Neural progenitor cell (in vitro differentiated cells): Measurements from ENCODE around the gene RBP5. TPM values are rescaled to one million over a fixed set of nuclear protein-coding genes. Genes with fewer than 3 reads are reported as not detected.

Experiments
- DNase-seq: peaks from one replicate; pipeline ENCODE4 v3.0.0-alpha.2; 2016; ENCODE audit warnings: low spot score
- H2AFZ ChIP-seq: fragments of 200-600 bp; sonication (generic); replicated peaks from 2 replicates; pipeline ENCODE4 v1.6.1; 2016; ENCODE audit warnings: antibody characterized with exemption
- H3F3A ChIP-seq: fragments of 200-600 bp; sonication (generic); 2 replicates; pipeline ENCODE4 v1.6.1; 2016; ENCODE audit warnings: antibody characterized with exemption, low read depth
- H3K27ac ChIP-seq: fragments of 200-600 bp; sonication (generic); 2 replicates; pipeline ENCODE4 v1.5.1; 2016; ENCODE audit warnings: mild to moderate bottlenecking
- H3K27me3 ChIP-seq: fragments of 200-600 bp; sonication (generic); 2 replicates; pipeline ENCODE4 v1.6.1; 2016; ENCODE audit warnings: mild to moderate bottlenecking, moderate library complexity
- H3K36me3 ChIP-seq: fragments of 200-600 bp; sonication (generic); 2 replicates; pipeline ENCODE4 v1.5.1; 2016
- H3K4me1 ChIP-seq: fragments of 200-600 bp; sonication (generic); 2 replicates; pipeline ENCODE4 v1.6.1; 2016; ENCODE audit warnings: mixed run types
- H3K4me2 ChIP-seq: fragments of 200-600 bp; sonication (generic); 2 replicates; pipeline ENCODE4 v1.6.1; 2016
- H3K4me3 ChIP-seq: fragments of 200-600 bp; sonication (generic); 2 replicates; pipeline ENCODE4 v1.5.1; 2016
- H3K79me2 ChIP-seq: fragments of 200-600 bp; sonication (generic); 2 replicates; pipeline ENCODE4 v1.6.1; 2016; ENCODE audit warnings: low read depth
- H3K9ac ChIP-seq: fragments of 200-600 bp; sonication (generic); 2 replicates; pipeline ENCODE4 v1.6.1; 2016
- H3K9me3 ChIP-seq: fragments of 200-600 bp; sonication (generic); 2 replicates; pipeline ENCODE4 v1.5.1; 2016; ENCODE audit warnings: low read depth
- H4K20me1 ChIP-seq: fragments of 200-600 bp; sonication (generic); 2 replicates; pipeline ENCODE4 v1.6.1; 2016; ENCODE audit warnings: low read depth
- H3K27ac Mint-ChIP-seq: 3 replicates; pipeline ENCODE4 v1.8.0; 2021; ENCODE audit warnings: mixed read lengths
- H3K27me3 Mint-ChIP-seq: 2 replicates; pipeline ENCODE4 v1.8.0; 2022; ENCODE audit warnings: low read depth, mild to moderate bottlenecking, inconsistent platforms, moderate library complexity, mixed read lengths; ENCODE audit not compliant: insufficient read depth
- H3K36me3 Mint-ChIP-seq: 3 replicates; pipeline ENCODE4 v1.8.0; 2021; ENCODE audit warnings: mixed read lengths
- H3K4me1 Mint-ChIP-seq: 3 replicates; pipeline ENCODE4 v1.8.0; 2021; ENCODE audit warnings: mixed read lengths
- H3K4me3 Mint-ChIP-seq: 3 replicates; pipeline ENCODE4 v1.8.0; 2021; ENCODE audit warnings: mild to moderate bottlenecking, moderate library complexity, mixed read lengths
- H3K9me3 Mint-ChIP-seq: 3 replicates; pipeline ENCODE4 v1.8.0; 2020; ENCODE audit warnings: mixed read lengths
- EZH2 ChIP-seq: fragments of 200-600 bp; sonication (generic); IDR thresholded peaks from 2 replicates; pipeline ENCODE4 v1.6.1; 2017; ENCODE audit warnings: antibody characterized with exemption, mild to moderate bottlenecking, moderate library complexity
- EZH2phosphoT487 ChIP-seq: fragments of 200-600 bp; sonication (generic); IDR thresholded peaks from 2 replicates; pipeline ENCODE4 v1.6.1; 2017; ENCODE audit warnings: antibody characterized with exemption
- total RNA-seq: library from RNA; depleted of rRNA; stranded (reverse); fragments of >200 nt; gene quantifications from 2 replicates; pipeline ENCODE4 v1.2.3, GENCODE V29; 2015; ENCODE audit warnings: low replicate concordance
- TF ChIP-seq, protein P1 (sequence below): fragments of 200-600 bp; sonication (generic); IDR thresholded peaks from 2 replicates; pipeline ENCODE4 v1.5.1; 2017; ENCODE audit warnings: antibody characterized with exemption, mild to moderate bottlenecking

RBP5 gene
- total RNA-seq, 1 donor from 2014 or later, result not detected

DNA sequence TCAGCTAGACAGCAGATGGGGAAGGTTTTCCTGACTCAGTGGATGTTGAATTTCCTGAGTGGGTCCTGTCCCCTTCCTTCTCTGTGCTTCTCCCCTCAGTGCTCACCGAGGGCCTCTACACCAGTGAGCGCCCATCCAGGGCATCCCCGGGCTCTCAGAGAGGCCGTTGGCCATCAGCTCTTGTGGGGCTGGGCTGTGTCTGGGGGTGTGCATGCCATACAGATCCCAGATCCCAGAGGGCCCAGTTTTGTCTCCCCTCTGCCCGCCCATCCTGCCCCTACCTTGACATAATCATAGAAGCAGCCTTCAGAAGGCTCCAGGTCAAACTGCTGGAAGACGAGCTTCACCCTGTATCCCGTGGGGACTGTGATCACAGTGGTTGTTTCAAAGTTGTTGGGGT, 37.5 kb downstream of the RBP5 start:
- Mint-ChIP-seq H3K27me3 (peaks cover 4% of the 10 kb centered on the region), H3K27ac (no peak overlapping the region), H3K36me3 (no peaks in the 10 kb centered on the region), H3K4me1 (peaks cover 18% of the 10 kb centered on the region), H3K9me3 (no peaks in the 10 kb centered on the region), H3K4me3 (no peak overlapping the region)
- Histone ChIP-seq H3K9ac (no peak overlapping the region), H2AFZ (peak overlapping the region; percentile 72), H3K79me2 (no peaks in the 10 kb centered on the region), H3F3A (no peaks in the 10 kb centered on the region), H3K27me3 (no peaks in the 10 kb centered on the region), H3K4me1 (peaks cover 13% of the 10 kb centered on the region), H3K36me3 (no peaks in the 10 kb centered on the region), H3K4me3 (no peak overlapping the region), H4K20me1 (no peaks in the 10 kb centered on the region), H3K27ac (no peak overlapping the region), H3K9me3 (no peaks in the 10 kb centered on the region), H3K4me2 (no peak overlapping the region)
- no peak for DNase-seq
- TF ChIP-seq EZH2phosphoT487 (no peak), EZH2 (no peak)
- TF ChIP-seq, protein P1, sequence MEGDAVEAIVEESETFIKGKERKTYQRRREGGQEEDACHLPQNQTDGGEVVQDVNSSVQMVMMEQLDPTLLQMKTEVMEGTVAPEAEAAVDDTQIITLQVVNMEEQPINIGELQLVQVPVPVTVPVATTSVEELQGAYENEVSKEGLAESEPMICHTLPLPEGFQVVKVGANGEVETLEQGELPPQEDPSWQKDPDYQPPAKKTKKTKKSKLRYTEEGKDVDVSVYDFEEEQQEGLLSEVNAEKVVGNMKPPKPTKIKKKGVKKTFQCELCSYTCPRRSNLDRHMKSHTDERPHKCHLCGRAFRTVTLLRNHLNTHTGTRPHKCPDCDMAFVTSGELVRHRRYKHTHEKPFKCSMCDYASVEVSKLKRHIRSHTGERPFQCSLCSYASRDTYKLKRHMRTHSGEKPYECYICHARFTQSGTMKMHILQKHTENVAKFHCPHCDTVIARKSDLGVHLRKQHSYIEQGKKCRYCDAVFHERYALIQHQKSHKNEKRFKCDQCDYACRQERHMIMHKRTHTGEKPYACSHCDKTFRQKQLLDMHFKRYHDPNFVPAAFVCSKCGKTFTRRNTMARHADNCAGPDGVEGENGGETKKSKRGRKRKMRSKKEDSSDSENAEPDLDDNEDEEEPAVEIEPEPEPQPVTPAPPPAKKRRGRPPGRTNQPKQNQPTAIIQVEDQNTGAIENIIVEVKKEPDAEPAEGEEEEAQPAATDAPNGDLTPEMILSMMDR, result no peak

DNA sequence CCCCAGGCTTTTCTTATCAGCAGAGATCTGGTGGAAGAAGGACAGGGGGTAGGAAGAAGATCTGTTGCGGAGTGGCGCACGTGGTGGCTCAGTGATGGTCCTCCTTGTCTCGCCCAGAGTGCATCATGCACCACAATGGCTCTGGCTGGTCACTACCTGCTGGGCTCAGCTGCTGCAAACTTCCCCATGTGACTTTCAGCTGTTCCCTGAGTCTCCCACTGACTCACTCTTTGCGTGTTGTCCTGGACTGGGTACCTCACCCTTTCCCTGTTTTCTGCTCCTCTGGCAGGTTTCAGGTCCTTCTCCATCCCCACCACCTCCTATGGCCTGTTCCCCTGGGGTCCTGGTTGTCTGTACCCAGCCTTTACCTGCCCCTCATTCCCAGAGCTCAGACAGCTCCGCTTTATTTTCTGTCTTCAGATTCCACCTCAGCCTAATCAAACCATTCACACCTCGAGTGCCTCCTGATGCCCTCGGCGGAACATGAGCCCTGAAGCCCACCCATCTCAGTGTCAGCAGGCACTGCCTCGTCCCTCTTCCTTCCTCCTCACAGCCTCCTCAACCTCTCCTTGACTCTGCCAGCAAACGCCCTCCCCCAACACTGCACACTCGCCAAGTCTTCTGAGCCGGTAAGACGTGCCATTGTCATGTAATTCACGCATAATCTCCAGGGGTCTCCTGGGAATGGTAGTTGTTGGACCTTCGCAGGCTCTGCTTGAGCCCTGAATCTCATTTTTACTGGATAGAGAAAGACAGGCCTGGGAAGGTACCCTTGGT, 38.3 kb downstream of the RBP5 start:
- peak overlapping the region; percentile 43 for H3K4me3 Mint-ChIP-seq
- H3K9me3 Mint-ChIP-seq, result no peaks in the 10 kb centered on the region
- peaks cover 18% of the 10 kb centered on the region for H3K4me1 Mint-ChIP-seq
- no peaks in the 10 kb centered on the region for H3F3A ChIP-seq
- peak overlapping the region; percentile 72 for H2AFZ ChIP-seq
- H3K27me3 Mint-ChIP-seq, result peaks cover 4% of the 10 kb centered on the region
- no peaks in the 10 kb centered on the region for H3K9me3 ChIP-seq
- H3K27me3 ChIP-seq, result no peaks in the 10 kb centered on the region
- no peak overlapping the region for H3K4me3 ChIP-seq
- no peaks in the 10 kb centered on the region for H3K36me3 ChIP-seq
- H4K20me1 ChIP-seq, result no peaks in the 10 kb centered on the region
- H3K27ac ChIP-seq, result no peak overlapping the region
- peak overlapping the region; percentile 43 for H3K27ac Mint-ChIP-seq
- peak; percentile 33 for DNase-seq
- H3K4me2 ChIP-seq, result peak overlapping the region; percentile 52
- no peaks in the 10 kb centered on the region for H3K79me2 ChIP-seq
- H3K4me1 ChIP-seq, result peaks cover 13% of the 10 kb centered on the region
- H3K36me3 Mint-ChIP-seq, result no peaks in the 10 kb centered on the region
- no peak overlapping the region for H3K9ac ChIP-seq
- TF ChIP-seq, protein P1, result no peak
- no peak for TF ChIP-seq EZH2phosphoT487
- no peak for TF ChIP-seq EZH2

DNA sequence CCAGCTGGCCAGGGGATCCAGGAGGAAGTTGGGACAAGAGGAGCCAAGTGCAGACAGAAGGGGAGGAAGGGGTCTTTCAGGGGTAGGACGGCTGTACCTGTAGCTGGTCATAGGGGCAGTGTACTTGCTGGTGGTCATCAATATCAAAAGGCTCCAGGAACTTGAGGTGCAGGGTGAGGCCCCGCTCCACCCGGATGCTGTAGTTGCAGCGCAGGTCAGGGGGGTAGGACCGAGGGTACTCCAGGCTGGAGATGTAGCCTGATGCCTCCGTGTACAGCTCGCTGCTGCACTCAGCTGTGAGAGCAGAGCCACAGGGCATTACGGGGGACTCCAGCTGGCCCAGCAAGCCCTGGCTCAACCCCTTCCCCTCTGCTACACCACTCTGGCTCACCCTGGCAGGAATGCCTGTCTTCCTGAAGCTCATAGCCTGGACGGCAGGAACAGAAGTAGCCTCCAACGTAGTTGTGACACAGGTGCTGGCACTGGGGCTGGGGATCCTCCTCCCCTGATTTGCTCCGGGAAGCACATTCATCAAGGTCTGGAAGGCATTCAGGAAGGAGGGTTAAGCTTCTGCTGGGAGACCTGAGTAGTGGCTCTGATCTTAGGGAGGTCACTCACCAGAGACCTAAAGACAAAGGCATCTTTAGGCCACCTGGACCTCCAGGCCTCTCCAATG, 39.4 kb downstream of the RBP5 start:
- Mint-ChIP-seq H3K27me3 (peaks cover 4% of the 10 kb centered on the region), H3K4me3 (no peak overlapping the region), H3K27ac (no peak overlapping the region), H3K36me3 (no peaks in the 10 kb centered on the region), H3K4me1 (peaks cover 18% of the 10 kb centered on the region), H3K9me3 (no peaks in the 10 kb centered on the region)
- Histone ChIP-seq H3K9ac (no peak overlapping the region), H3K4me3 (no peak overlapping the region), H4K20me1 (no peaks in the 10 kb centered on the region), H3K79me2 (no peaks in the 10 kb centered on the region), H3K27ac (no peak overlapping the region), H3K9me3 (no peaks in the 10 kb centered on the region), H3K4me2 (no peak overlapping the region), H3K36me3 (no peaks in the 10 kb centered on the region), H3F3A (no peaks in the 10 kb centered on the region), H3K4me1 (peaks cover 13% of the 10 kb centered on the region), H3K27me3 (no peaks in the 10 kb centered on the region), H2AFZ (no peak overlapping the region)
- TF ChIP-seq EZH2, result no peak
- TF ChIP-seq, protein P1, result no peak
- no peak for TF ChIP-seq EZH2phosphoT487
- DNase-seq, result no peak
